Astrocyte of the spinal cord (primary cell): Measurements from ENCODE around the gene IGLL1.

ENCODE experiments used
- DNase-seq: peaks from one replicate; pipeline ENCODE4 v3.0.0; 2011; ENCODE audit warnings: low read depth, low spot score
- H3K4me3 ChIP-seq: 2 replicates; pipeline ENCODE4 v1.5.1; 2011; ENCODE audit warnings: low read depth, mild to moderate bottlenecking, low read length, moderate library complexity
- in situ Hi-C: cut with HindIII; loops from 2 replicates; pipeline ENCODE4 v1.10.0; 2017; ENCODE audit warnings: low sequenced_read_pairs
- TF ChIP-seq, protein P1 (sequence below): IDR thresholded peaks from 2 replicates; pipeline ENCODE4 v1.5.1; 2012; ENCODE audit warnings: low read depth, mild to moderate bottlenecking, low read length, inconsistent platforms

IGLL1 gene

GRCh38 chr22:23534201-23534850, 45.8 kb downstream of the IGLL1 start:
- in situ Hi-C loops: no loop called here
- no peak overlapping the region for H3K4me3 ChIP-seq
- DNase-seq: no peak
- TF ChIP-seq, protein P1, sequence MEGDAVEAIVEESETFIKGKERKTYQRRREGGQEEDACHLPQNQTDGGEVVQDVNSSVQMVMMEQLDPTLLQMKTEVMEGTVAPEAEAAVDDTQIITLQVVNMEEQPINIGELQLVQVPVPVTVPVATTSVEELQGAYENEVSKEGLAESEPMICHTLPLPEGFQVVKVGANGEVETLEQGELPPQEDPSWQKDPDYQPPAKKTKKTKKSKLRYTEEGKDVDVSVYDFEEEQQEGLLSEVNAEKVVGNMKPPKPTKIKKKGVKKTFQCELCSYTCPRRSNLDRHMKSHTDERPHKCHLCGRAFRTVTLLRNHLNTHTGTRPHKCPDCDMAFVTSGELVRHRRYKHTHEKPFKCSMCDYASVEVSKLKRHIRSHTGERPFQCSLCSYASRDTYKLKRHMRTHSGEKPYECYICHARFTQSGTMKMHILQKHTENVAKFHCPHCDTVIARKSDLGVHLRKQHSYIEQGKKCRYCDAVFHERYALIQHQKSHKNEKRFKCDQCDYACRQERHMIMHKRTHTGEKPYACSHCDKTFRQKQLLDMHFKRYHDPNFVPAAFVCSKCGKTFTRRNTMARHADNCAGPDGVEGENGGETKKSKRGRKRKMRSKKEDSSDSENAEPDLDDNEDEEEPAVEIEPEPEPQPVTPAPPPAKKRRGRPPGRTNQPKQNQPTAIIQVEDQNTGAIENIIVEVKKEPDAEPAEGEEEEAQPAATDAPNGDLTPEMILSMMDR: no peak

DNA sequence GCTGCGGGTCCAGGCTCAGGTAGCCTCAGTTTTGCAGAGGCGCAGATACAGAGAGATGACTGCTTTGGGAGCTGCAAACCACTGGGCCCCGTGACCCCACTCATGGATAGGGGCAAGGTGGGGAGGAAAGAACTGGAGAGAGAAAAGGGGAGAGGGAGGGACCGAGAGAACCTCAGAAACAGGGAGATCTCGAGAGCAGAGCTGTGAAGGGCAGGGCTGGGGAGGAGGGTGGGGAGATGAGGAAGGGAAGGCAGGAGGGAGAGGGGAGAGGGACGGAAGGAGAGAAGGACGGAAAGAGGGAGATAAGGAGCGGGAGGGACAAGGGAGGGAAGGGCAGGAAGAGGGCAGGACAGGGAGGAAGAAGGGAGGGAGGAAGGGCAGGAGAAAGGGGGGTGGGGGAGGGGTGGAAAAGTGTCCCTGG, 46.3 kb downstream of the IGLL1 start:
- no peak overlapping the region for H3K4me3 ChIP-seq
- in situ Hi-C loops: no loop called here
- TF ChIP-seq, protein P1: no peak
- no peak for DNase-seq

- TF ChIP-seq, protein P1: peak; percentile 61
- H3K4me3 ChIP-seq: no peak overlapping the region
- no peak for DNase-seq
- in situ Hi-C loops: no loop called here
Observed at GRCh38 chr22:23533328-23533762, 46.7 kb downstream of the IGLL1 start.

DNA sequence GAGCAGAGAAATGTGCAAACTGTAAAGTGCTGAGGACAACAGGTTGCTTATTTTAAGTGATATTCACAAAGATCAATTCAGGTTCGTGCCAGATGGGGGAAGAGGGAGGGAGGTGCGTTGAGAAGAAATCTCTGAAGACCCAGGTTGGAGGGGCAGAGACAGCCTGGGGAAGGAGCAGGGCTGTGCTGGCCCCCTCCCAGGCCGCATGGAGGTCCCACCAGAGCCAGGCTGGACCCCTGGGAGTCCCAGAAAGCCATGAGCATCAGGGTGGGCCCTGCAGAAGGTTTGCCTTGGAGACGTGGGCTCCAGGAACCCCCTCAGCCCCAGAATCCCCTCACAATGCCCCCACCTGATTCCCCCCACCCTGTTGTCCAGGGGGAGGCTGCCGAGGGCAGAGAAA, 47.4 kb downstream of the IGLL1 start:
- no peak overlapping the region for H3K4me3 ChIP-seq
- TF ChIP-seq, protein P1: no peak
- in situ Hi-C loops: no loop called here
- no peak for DNase-seq

- DNase-seq: no peak
- no peak overlapping the region for H3K4me3 ChIP-seq
- in situ Hi-C loops: no loop called here
- TF ChIP-seq, protein P1: no peak
Observed at GRCh38 chr22:23531966-23532705, 48.0 kb downstream of the IGLL1 start.

- TF ChIP-seq, protein P1: no peak
- no peak overlapping the region for H3K4me3 ChIP-seq
- in situ Hi-C loops: no loop called here
- DNase-seq: no peak
Observed at GRCh38 chr22:23531283-23531956, 48.7 kb downstream of the IGLL1 start.
